ENCODE data around the gene MC2R. TPM values are rescaled to one million over a fixed set of nuclear protein-coding genes. Genes with fewer than 3 reads are reported as not detected.

The MC2R gene
- total RNA-seq, 1 donor from 2014 or later: not detected

DNA sequence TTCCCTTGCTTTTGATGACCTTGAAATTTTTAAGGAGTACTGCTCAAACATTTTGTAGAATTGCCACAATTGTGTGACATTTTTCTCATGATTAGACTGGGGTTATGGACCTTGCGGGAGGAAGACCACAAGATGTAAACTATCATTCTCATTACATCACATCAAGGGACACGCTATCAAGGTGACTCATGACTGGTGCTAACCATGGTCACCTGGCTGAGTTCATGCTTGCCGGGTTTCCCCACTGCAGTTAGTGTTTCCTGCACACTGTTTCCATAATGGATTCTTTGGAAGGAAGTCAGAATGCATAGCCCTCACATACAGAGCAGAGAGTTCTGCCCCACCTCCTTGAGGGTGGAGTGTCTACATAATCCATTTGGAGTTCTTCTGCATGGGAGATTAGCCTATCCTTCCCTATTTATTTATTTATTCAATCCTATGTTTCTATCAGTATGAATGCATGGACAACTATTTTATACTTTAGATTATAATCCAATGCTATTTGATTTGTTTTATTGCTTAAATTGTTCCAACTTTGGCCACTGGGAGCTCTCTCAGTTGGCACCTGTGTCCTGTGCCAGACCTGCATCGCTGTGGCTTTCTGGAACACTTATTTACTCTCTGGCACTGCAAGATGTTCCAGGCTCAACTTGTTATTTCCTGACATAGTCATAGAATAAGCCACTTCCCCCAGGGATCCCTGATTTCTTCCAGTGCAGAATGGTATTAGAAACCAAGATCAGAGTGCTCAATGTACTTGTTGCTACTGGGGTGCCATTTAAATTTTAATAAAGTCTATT is 6.0 kb downstream of the MC2R start:
- Histone ChIP-seq H3F3A (ENCODE audit: low read depth) (no peaks in the 10 kb centered on the region), H3K27me3 (no peaks in the 10 kb centered on the region), H3K9ac (no peak overlapping the region), H3K9me3 (ENCODE audit: low read depth) (no peaks in the 10 kb centered on the region), H3K4me1 (no peaks in the 10 kb centered on the region), H3K27ac (no peak overlapping the region), H3K79me2 (ENCODE audit: low read depth) (no peaks in the 10 kb centered on the region), H3K36me3 (no peaks in the 10 kb centered on the region), H3K4me3 (no peak overlapping the region), H4K20me1 (ENCODE audit: low read depth) (no peaks in the 10 kb centered on the region), H3K4me2 (no peak overlapping the region), H2AFZ (replicated peaks) (no peak overlapping the region)
- Mint-ChIP-seq H3K4me3 (no peak overlapping the region), H3K9me3 (no peaks in the 10 kb centered on the region), H3K4me1 (no peaks in the 10 kb centered on the region), H3K27ac (no peak overlapping the region), H3K36me3 (no peaks in the 10 kb centered on the region), H3K27me3 (ENCODE audit: insufficient read depth, low read depth) (peaks cover 2% of the 10 kb centered on the region)
- DNase-seq (ENCODE audit: low spot score): no peak
- TF ChIP-seq EZH2 (IDR thresholded peaks at IDR 0.05) (no peak), EZH2phosphoT487 (IDR thresholded peaks at IDR 0.05) (no peak)
- TF ChIP-seq, protein P1, sequence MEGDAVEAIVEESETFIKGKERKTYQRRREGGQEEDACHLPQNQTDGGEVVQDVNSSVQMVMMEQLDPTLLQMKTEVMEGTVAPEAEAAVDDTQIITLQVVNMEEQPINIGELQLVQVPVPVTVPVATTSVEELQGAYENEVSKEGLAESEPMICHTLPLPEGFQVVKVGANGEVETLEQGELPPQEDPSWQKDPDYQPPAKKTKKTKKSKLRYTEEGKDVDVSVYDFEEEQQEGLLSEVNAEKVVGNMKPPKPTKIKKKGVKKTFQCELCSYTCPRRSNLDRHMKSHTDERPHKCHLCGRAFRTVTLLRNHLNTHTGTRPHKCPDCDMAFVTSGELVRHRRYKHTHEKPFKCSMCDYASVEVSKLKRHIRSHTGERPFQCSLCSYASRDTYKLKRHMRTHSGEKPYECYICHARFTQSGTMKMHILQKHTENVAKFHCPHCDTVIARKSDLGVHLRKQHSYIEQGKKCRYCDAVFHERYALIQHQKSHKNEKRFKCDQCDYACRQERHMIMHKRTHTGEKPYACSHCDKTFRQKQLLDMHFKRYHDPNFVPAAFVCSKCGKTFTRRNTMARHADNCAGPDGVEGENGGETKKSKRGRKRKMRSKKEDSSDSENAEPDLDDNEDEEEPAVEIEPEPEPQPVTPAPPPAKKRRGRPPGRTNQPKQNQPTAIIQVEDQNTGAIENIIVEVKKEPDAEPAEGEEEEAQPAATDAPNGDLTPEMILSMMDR (IDR thresholded peaks at IDR 0.05): peak; percentile 26

DNA sequence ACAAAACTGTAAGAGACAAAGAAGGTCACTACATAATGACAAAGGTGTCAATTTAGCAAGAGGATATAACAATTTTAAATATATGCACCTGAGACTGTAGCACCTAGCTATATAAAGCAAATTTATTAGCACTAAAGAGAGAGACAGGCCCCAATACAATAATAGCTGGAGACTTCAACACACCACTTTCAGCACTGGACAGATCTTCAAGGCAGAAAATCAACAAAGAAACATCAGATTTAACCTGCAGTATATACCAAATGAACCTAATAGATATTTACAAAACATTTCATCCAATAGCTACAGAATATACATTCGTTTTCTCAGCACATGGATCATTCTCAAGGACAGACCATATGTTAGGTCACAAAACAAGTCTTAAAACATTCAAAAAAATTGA is 14.7 kb downstream of the MC2R start:
- Histone ChIP-seq H3K27me3 (no peaks in the 10 kb centered on the region), H3K4me3 (no peak overlapping the region), H3K4me2 (no peak overlapping the region), H2AFZ (replicated peaks) (no peak overlapping the region), H3K36me3 (no peaks in the 10 kb centered on the region), H3K9ac (no peak overlapping the region), H3K4me1 (no peaks in the 10 kb centered on the region), H3F3A (ENCODE audit: low read depth) (no peaks in the 10 kb centered on the region), H3K79me2 (ENCODE audit: low read depth) (no peaks in the 10 kb centered on the region), H4K20me1 (ENCODE audit: low read depth) (no peaks in the 10 kb centered on the region), H3K27ac (no peak overlapping the region), H3K9me3 (ENCODE audit: low read depth) (no peaks in the 10 kb centered on the region)
- Mint-ChIP-seq H3K36me3 (no peaks in the 10 kb centered on the region), H3K4me1 (no peaks in the 10 kb centered on the region), H3K27me3 (ENCODE audit: insufficient read depth, low read depth) (peaks cover 7% of the 10 kb centered on the region), H3K9me3 (no peaks in the 10 kb centered on the region), H3K27ac (no peak overlapping the region), H3K4me3 (no peak overlapping the region)
- DNase-seq (ENCODE audit: low spot score): no peak
- TF ChIP-seq EZH2phosphoT487 (IDR thresholded peaks at IDR 0.05) (no peak), EZH2 (IDR thresholded peaks at IDR 0.05) (no peak)
- TF ChIP-seq, protein P1 (IDR thresholded peaks at IDR 0.05): no peak

DNA sequence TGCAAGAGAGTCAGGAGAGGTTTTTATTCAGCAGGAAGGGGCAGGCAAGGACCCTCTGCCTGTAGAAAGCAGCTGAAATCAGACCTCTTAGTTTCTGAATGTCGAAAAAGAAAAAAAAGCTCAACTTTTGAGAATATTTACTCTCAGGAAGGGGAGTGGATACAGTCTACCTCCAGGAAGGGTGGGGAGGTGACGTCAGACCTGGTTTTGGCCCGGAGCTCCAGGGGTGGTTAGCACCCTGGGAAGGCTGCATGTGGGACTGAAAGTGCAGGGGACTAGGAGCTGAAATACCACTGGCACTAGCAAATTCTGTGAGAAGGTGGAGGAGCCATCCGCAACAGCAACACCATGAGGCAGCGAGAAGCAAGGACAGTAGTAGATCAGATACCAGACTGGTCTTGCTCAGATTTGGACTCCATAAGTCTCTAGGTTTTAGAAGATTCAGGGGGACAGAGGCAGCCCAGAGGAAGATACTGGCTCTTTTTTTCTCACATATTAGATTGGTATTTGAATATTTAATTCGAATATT is 19.8 kb downstream of the MC2R start:
- no peak for DNase-seq (ENCODE audit: low spot score)
- H3K27me3 ChIP-seq: no peaks in the 10 kb centered on the region
- Mint-ChIP-seq H3K27me3 (ENCODE audit: insufficient read depth, low read depth) (peaks cover 5% of the 10 kb centered on the region), H3K9me3 (no peaks in the 10 kb centered on the region), H3K36me3 (no peaks in the 10 kb centered on the region), H3K4me1 (peaks cover 32% of the 10 kb centered on the region), H3K4me3 (no peak overlapping the region), H3K27ac (peak overlapping the region; percentile 16)
- no peaks in the 10 kb centered on the region for H4K20me1 ChIP-seq (ENCODE audit: low read depth)
- no peaks in the 10 kb centered on the region for H3K79me2 ChIP-seq (ENCODE audit: low read depth)
- no peak overlapping the region for H3K9ac ChIP-seq
- no peaks in the 10 kb centered on the region for H3F3A ChIP-seq (ENCODE audit: low read depth)
- no peaks in the 10 kb centered on the region for H3K4me1 ChIP-seq
- no peaks in the 10 kb centered on the region for H3K9me3 ChIP-seq (ENCODE audit: low read depth)
- TF ChIP-seq EZH2phosphoT487 (IDR thresholded peaks at IDR 0.05) (no peak), EZH2 (IDR thresholded peaks at IDR 0.05) (no peak)
- TF ChIP-seq, protein P1 (IDR thresholded peaks at IDR 0.05): no peak
- no peak overlapping the region for H3K4me3 ChIP-seq
- H3K27ac ChIP-seq: no peak overlapping the region
- no peak overlapping the region for H3K4me2 ChIP-seq
- no peak overlapping the region for H2AFZ ChIP-seq (replicated peaks)
- no peaks in the 10 kb centered on the region for H3K36me3 ChIP-seq

Measured in neural progenitor cell (in vitro differentiated cells).